IMR-90 (cell line): Measurements from ENCODE around the gene NPEPL1. TPM values are rescaled to one million over a fixed set of nuclear protein-coding genes. Genes with fewer than 3 reads are reported as not detected.

Experiments
- ATAC-seq: fragments of 200-7000 bp; cut with Tn5 transposase; 2 replicates; pipeline ENCODE4 v1.9.1; 2020; ENCODE audit warnings: low read depth, mild to moderate bottlenecking, moderate library complexity
- BruUV-seq: library from RNA; stranded (reverse); fragments of 400-500 nt; replicated peaks from 2 replicates; lab custom pipeline; 2021; lab: Mats Ljungman, UMichigan
- CTCF ChIA-PET: fragments of 300-600 bp; formaldehyde crosslinking; extraction: SDS; loops from one replicate; lab custom pipeline; 2021; ENCODE audit warnings: antibody characterized with exemption; lab: Yijun Ruan, JAX
- POLR2A ChIA-PET: fragments of 300-600 bp; sonication (Branson Sonifier 250); formaldehyde crosslinking; loops from one replicate; lab custom pipeline; 2022; ENCODE audit warnings: antibody characterized with exemption; ENCODE audit not compliant: unreplicated experiment; lab: Charles Lee
- DNase-seq: peaks from one replicate; pipeline ENCODE4 v3.0.0; 2013
- H2AFZ ChIP-seq: replicated peaks from 2 replicates; pipeline ENCODE3; 2013; ENCODE audit warnings: low read length, mild to moderate bottlenecking; ENCODE audit not compliant: poor library complexity
- H2AK5ac ChIP-seq: 2 replicates; pipeline ENCODE4 v1.6.1; 2013; ENCODE audit warnings: low read depth, low read length, inconsistent platforms
- H2AK9ac ChIP-seq: replicated peaks from 2 replicates; pipeline ENCODE3; 2013; ENCODE audit warnings: mild to moderate bottlenecking, low read depth, low read length, moderate library complexity; ENCODE audit not compliant: poor library complexity
- H2BK120ac ChIP-seq: 2 replicates; pipeline ENCODE4 v1.6.1; 2013; ENCODE audit warnings: low read depth, low read length, inconsistent platforms
- H2BK15ac ChIP-seq: 3 replicates; pipeline ENCODE4 v1.6.1; 2013; ENCODE audit warnings: low read depth, low read length, inconsistent platforms
- H2BK20ac ChIP-seq: 2 replicates; pipeline ENCODE4 v1.6.1; 2013; ENCODE audit warnings: low read depth, mild to moderate bottlenecking, inconsistent platforms, low read length, moderate library complexity
- H2BK5ac ChIP-seq: 2 replicates; pipeline ENCODE4 v1.6.1; 2013; ENCODE audit warnings: mild to moderate bottlenecking, low read depth, low read length, inconsistent platforms; ENCODE audit not compliant: poor library complexity, severe bottlenecking
- H3K14ac ChIP-seq: replicated peaks from 2 replicates; pipeline ENCODE4 v1.6.1; 2013; ENCODE audit warnings: low read depth, low read length, inconsistent platforms
- H3K18ac ChIP-seq: 2 replicates; pipeline ENCODE4 v1.6.1; 2013; ENCODE audit warnings: low read depth, low read length, control low read depth
- H3K23ac ChIP-seq: 2 replicates; pipeline ENCODE4 v1.6.1; 2013; ENCODE audit warnings: low read depth, low read length, inconsistent platforms
- H3K27ac ChIP-seq: 2 replicates; pipeline ENCODE4 v1.5.1; 2013; ENCODE audit warnings: mild to moderate bottlenecking, control low read depth, low read length; ENCODE audit not compliant: insufficient read depth
- H3K27me3 ChIP-seq: 2 replicates; pipeline ENCODE4 v1.6.1; 2013; ENCODE audit warnings: low read length; ENCODE audit not compliant: control insufficient read depth, insufficient read depth
- H3K36me3 ChIP-seq: 2 replicates; pipeline ENCODE4 v1.6.1; 2013; ENCODE audit warnings: low read length, mixed read lengths; ENCODE audit not compliant: control insufficient read depth, insufficient read depth
- H3K4ac ChIP-seq: 2 replicates; pipeline ENCODE4 v1.6.1; 2013; ENCODE audit warnings: low read depth, low read length, inconsistent platforms
- H3K4me1 ChIP-seq: 2 replicates; pipeline ENCODE4 v1.6.1; 2013; ENCODE audit warnings: low read length, mixed read lengths; ENCODE audit not compliant: control insufficient read depth, insufficient read depth
- H3K4me2 ChIP-seq: 2 replicates; pipeline ENCODE4 v1.6.1; 2013; ENCODE audit warnings: low read depth, mild to moderate bottlenecking, control low read depth, low read length, moderate library complexity
- H3K4me3 ChIP-seq: 2 replicates; pipeline ENCODE4 v1.5.1; 2013; ENCODE audit warnings: low read depth, mild to moderate bottlenecking, control low read depth, low read length, moderate library complexity; ENCODE audit not compliant: insufficient read depth
- H3K56ac ChIP-seq: 2 replicates; pipeline ENCODE4 v1.6.1; 2013; ENCODE audit warnings: low read length, inconsistent platforms; ENCODE audit not compliant: insufficient read depth; ENCODE audit errors: extremely low read depth
- H3K79me1 ChIP-seq, 2 experiments: 2 replicates each; pipeline ENCODE4 v1.6.1; 2013; ENCODE audit warnings: low read length in 2 of 2, inconsistent platforms in 1 of 2, low read depth in 1 of 2
- H3K9ac ChIP-seq: 2 replicates; pipeline ENCODE4 v1.6.1; 2013; ENCODE audit warnings: low read depth, low read length, control low read depth
- H3K9me1 ChIP-seq: 2 replicates; pipeline ENCODE4 v1.6.1; 2013; ENCODE audit warnings: low read length, inconsistent platforms; ENCODE audit not compliant: insufficient read depth
- H3K9me3 ChIP-seq: 2 replicates; pipeline ENCODE4 v1.6.1; 2013; ENCODE audit warnings: low read length; ENCODE audit not compliant: control insufficient read depth, insufficient read depth
- H4K20me1 ChIP-seq: 2 replicates; pipeline ENCODE4 v1.6.1; 2013; ENCODE audit warnings: low read length, inconsistent platforms; ENCODE audit not compliant: insufficient read depth
- H4K5ac ChIP-seq: 2 replicates; pipeline ENCODE4 v1.6.1; 2013; ENCODE audit warnings: mild to moderate bottlenecking, low read depth, low read length, control low read depth
- H4K8ac ChIP-seq, 2 experiments: 2 replicates each; pipeline ENCODE4 v1.6.1; 2013; ENCODE audit warnings: low read depth in 2 of 2, low read length in 2 of 2, control low read depth in 1 of 2, inconsistent platforms in 1 of 2
- H4K91ac ChIP-seq: 2 replicates; pipeline ENCODE4 v1.6.1; 2013; ENCODE audit warnings: low read depth, low read length, inconsistent platforms; ENCODE audit not compliant: insufficient read depth
- CHD1 ChIP-seq: IDR thresholded peaks from 2 replicates; pipeline ENCODE4 v1.6.1; 2012; ENCODE audit warnings: low read depth, low read length, improper control_type of control experiment
- MAFK ChIP-seq: IDR thresholded peaks from 2 replicates; pipeline ENCODE4 v1.6.1; 2012; ENCODE audit warnings: low read depth, low read length, improper control_type of control experiment
- MXI1 ChIP-seq: IDR thresholded peaks from 2 replicates; pipeline ENCODE4 v1.6.1; 2012; ENCODE audit warnings: low read depth, mild to moderate bottlenecking, low read length, moderate library complexity, borderline replicate concordance
- NFE2L2 ChIP-seq: fragments of 150-350 bp; IDR thresholded peaks from 2 replicates; pipeline ENCODE4 v1.6.1; 2016; ENCODE audit warnings: low read depth, mild to moderate bottlenecking, low read length
- WGBS, 2 experiments: methylation state at CpG; one replicate each; pipeline versions ENCODE4 v1.1.5 to v1.1.7; 2013; ENCODE audit warnings: missing lambda C conversion rate in 2 of 2; ENCODE audit not compliant: insufficient read length in 1 of 2; ENCODE audit errors: extremely low coverage in 2 of 2; 5-methylcytosine and 5-hydroxymethylcytosine counted together
- dilution Hi-C: fragments of 300-500 bp; cut with HindIII; formaldehyde crosslinking; loops from one replicate; pipeline ENCODE4 v1.14.3; 2018; ENCODE audit warnings: low sequenced_read_pairs; ENCODE audit not compliant: unreplicated experiment
- in situ Hi-C: fragments of 300-500 bp; cut with MboI; formaldehyde crosslinking; loops from 3 replicates; pipeline ENCODE4 v1.14.3; 2019; ENCODE audit warnings: low sequenced_read_pairs, inconsistent platforms, mixed read lengths
- intact Hi-C: fragments of 100-400 bp; cut with micrococcal nuclease; formaldehyde crosslinking; loops from 2 replicates; pipeline ENCODE4 v1.10.0; 2022
- polyA plus RNA-seq, 3 experiments: library from polyadenylated mRNA; depleted of rRNA; stranded (reverse); fragments of >200 nt; gene quantifications; 2 replicates each; pipeline ENCODE4 v1.2.3, GENCODE V29; 2012; ENCODE audit warnings: low replicate concordance in 1 of 3
- total RNA-seq: library from RNA; depleted of rRNA; stranded (reverse); fragments of >200 nt; gene quantifications from 2 replicates; pipeline ENCODE4 v1.2.3, GENCODE V29; 2012
- TF ChIP-seq, protein P1 (sequence below): fragments of 150-350 bp; IDR thresholded peaks from 2 replicates; pipeline ENCODE4 v1.6.1; 2016; ENCODE audit warnings: low read depth, mild to moderate bottlenecking, low read length, moderate library complexity, borderline replicate concordance

The NPEPL1 gene
- total and polyA plus RNA-seq, 2 of the 4 experiments (the other 2 are of a cell fraction), result 6.3 to 10.4 TPM

DNA sequence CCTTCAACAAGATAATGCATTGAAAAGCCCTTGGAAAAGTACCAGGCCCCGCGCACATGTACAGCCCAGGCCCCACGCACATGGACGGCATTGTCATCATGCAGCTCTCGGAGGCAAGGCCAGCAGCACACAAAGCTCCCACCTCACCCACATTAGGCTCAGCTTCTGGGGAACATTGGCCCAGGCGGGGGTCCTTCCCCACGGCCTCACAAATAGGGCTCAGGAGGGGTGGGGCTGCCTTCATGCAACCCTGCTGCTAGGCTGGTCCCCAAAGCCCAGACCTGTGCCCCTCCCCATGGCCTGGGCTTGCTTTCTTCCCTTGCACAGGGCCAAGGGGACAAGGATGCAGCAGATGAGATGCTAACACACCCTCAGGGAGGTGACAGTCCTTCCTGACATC lies 26.7 kb downstream of the NPEPL1 start:
- ATAC-seq (no peak), DNase-seq (no peak)
- H2AK5ac ChIP-seq, result no peak overlapping the region
- H2AK9ac ChIP-seq, result no peak overlapping the region
- in situ Hi-C loops (no loop called here), dilution Hi-C loops (no loop called here), intact Hi-C loops (no loop called here)
- no peak overlapping the region for H3K4ac ChIP-seq
- no peak overlapping the region for H2BK5ac ChIP-seq
- H3K79me1 ChIP-seq, result no peaks in the 10 kb centered on the region
- TF ChIP-seq NFE2L2 (no peak), MAFK (no peak), CHD1 (no peak), MXI1 (no peak)
- TF ChIP-seq, protein P1, sequence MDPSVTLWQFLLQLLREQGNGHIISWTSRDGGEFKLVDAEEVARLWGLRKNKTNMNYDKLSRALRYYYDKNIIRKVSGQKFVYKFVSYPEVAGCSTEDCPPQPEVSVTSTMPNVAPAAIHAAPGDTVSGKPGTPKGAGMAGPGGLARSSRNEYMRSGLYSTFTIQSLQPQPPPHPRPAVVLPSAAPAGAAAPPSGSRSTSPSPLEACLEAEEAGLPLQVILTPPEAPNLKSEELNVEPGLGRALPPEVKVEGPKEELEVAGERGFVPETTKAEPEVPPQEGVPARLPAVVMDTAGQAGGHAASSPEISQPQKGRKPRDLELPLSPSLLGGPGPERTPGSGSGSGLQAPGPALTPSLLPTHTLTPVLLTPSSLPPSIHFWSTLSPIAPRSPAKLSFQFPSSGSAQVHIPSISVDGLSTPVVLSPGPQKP, result no peak
- H3K27me3 ChIP-seq, result peaks cover 37% of the 10 kb centered on the region
- H3K36me3 ChIP-seq, result no peaks in the 10 kb centered on the region
- ChIA-PET CTCF (no interaction called here), POLR2A (no interaction called here)
- WGBS, 2 experiments, result 100% methylated on average over 2 of the region's 7 CpGs; no CpG with 5 or more reads in 1 of the 2 experiments
- H2BK120ac ChIP-seq, result no peak overlapping the region
- no peaks in the 10 kb centered on the region for H4K20me1 ChIP-seq
- no peak overlapping the region for H3K4me3 ChIP-seq
- no peak overlapping the region for H3K14ac ChIP-seq
- no peak overlapping the region for H3K56ac ChIP-seq
- H4K91ac ChIP-seq, result no peak overlapping the region
- H2BK15ac ChIP-seq, result no peak overlapping the region
- H4K5ac ChIP-seq, result no peak overlapping the region
- no peak overlapping the region for H3K23ac ChIP-seq
- H3K9me1 ChIP-seq, result no peaks in the 10 kb centered on the region
- no peak overlapping the region for H4K8ac ChIP-seq
- BruUV-seq, result no TSS peak
- no peak overlapping the region for H3K4me2 ChIP-seq
- H3K9me3 ChIP-seq, result no peaks in the 10 kb centered on the region
- no peak overlapping the region for H2BK20ac ChIP-seq
- no peaks in the 10 kb centered on the region for H3K4me1 ChIP-seq
- no peak overlapping the region for H3K18ac ChIP-seq
- no peak overlapping the region for H3K9ac ChIP-seq
- peak overlapping the region; percentile 56 for H2AFZ ChIP-seq
- no peak overlapping the region for H3K27ac ChIP-seq
